Neuronal stem cell (in vitro differentiated cells): ENCODE results near the gene SLC22A3.

ENCODE experiments used
- DNase-seq: peaks from one replicate; pipeline ENCODE4 v3.0.0-alpha.2; 2013; ENCODE audit warnings: low spot score
- H2AFZ ChIP-seq: one replicate; pipeline ENCODE4 v1.6.1; 2013; ENCODE audit warnings: mild to moderate bottlenecking, low read length, inconsistent platforms
- H2AK5ac ChIP-seq: 2 replicates; pipeline ENCODE4 v1.6.1; 2013; ENCODE audit warnings: low read depth, mild to moderate bottlenecking, inconsistent platforms, low read length, moderate library complexity, mixed read lengths
- H2BK120ac ChIP-seq: 2 replicates; pipeline ENCODE4 v1.6.1; 2013; ENCODE audit warnings: low read depth, mild to moderate bottlenecking, inconsistent platforms, low read length, moderate library complexity, mixed read lengths
- H2BK12ac ChIP-seq: one replicate; pipeline ENCODE4 v1.6.1; 2013; ENCODE audit warnings: low read length, inconsistent platforms
- H2BK15ac ChIP-seq: 2 replicates; pipeline ENCODE4 v1.6.1; 2013; ENCODE audit warnings: mild to moderate bottlenecking, low read length, inconsistent platforms, mixed read lengths
- H2BK5ac ChIP-seq: one replicate; pipeline ENCODE4 v1.6.1; 2013; ENCODE audit warnings: inconsistent platforms, mild to moderate bottlenecking, low read length, moderate library complexity
- H3K14ac ChIP-seq: one replicate; pipeline ENCODE4 v1.6.1; 2013; ENCODE audit warnings: low read length, inconsistent platforms
- H3K18ac ChIP-seq: 2 replicates; pipeline ENCODE4 v1.6.1; 2013; ENCODE audit warnings: low read length, inconsistent platforms
- H3K23ac ChIP-seq: 2 replicates; pipeline ENCODE4 v1.6.1; 2013; ENCODE audit warnings: low read depth, mild to moderate bottlenecking, mixed read lengths, low read length, inconsistent platforms; ENCODE audit not compliant: poor library complexity
- H3K27ac ChIP-seq: replicated peaks from 3 replicates; pipeline ENCODE4 v1.5.1; 2013; ENCODE audit warnings: low read length, inconsistent platforms
- H3K27me3 ChIP-seq, 3 experiments: 2 replicates each; pipeline ENCODE4 v1.6.1; 2013; ENCODE audit warnings: low read length in 3 of 3, mild to moderate bottlenecking in 2 of 3, inconsistent platforms in 1 of 3, low read depth in 1 of 3, mixed read lengths in 1 of 3, moderate library complexity in 1 of 3; ENCODE audit not compliant: control insufficient read depth in 3 of 3, insufficient read depth in 3 of 3
- H3K36me3 ChIP-seq, 2 donors: replicated peaks in 1 of 2; 2 replicates each; pipeline ENCODE4 v1.6.1; 2013; ENCODE audit warnings: low read length in 2 of 2; ENCODE audit not compliant: control insufficient read depth in 2 of 2, insufficient read depth in 2 of 2
- H3K4ac ChIP-seq: 2 replicates; pipeline ENCODE4 v1.6.1; 2013; ENCODE audit warnings: inconsistent platforms, mild to moderate bottlenecking, low read length, moderate library complexity
- H3K4me1 ChIP-seq, 2 donors: 1 replicate in 1 of 2; 2 replicates in 1 of 2; pipeline ENCODE4 v1.6.1; 2013; ENCODE audit warnings: low read length in 2 of 2, low read depth in 1 of 2; ENCODE audit not compliant: control insufficient read depth in 2 of 2, insufficient read depth in 1 of 2
- H3K4me2 ChIP-seq: one replicate; pipeline ENCODE4 v1.6.1; 2013; ENCODE audit warnings: mild to moderate bottlenecking, low read length, inconsistent platforms; ENCODE audit not compliant: insufficient read depth, poor library complexity, severe bottlenecking
- H3K4me3 ChIP-seq, 2 donors: 2 replicates each; pipeline ENCODE4 v1.5.1; 2013; ENCODE audit warnings: low read length in 2 of 2, mild to moderate bottlenecking in 2 of 2, inconsistent platforms in 1 of 2, moderate library complexity in 1 of 2
- H3K79me1 ChIP-seq: one replicate; pipeline ENCODE4 v1.6.1; 2013; ENCODE audit warnings: low read depth, mild to moderate bottlenecking, inconsistent platforms, low read length, moderate library complexity
- H3K9ac ChIP-seq: one replicate; pipeline ENCODE4 v1.6.1; 2013; ENCODE audit warnings: mild to moderate bottlenecking, low read depth, low read length, inconsistent platforms; ENCODE audit not compliant: poor library complexity
- H3K9me3 ChIP-seq, 2 donors: replicated peaks in 1 of 2; 2 replicates each; pipeline versions ENCODE3 to v1.6.1; 2013; ENCODE audit warnings: low read length in 2 of 2, mild to moderate bottlenecking in 2 of 2, inconsistent platforms in 1 of 2, low read depth in 1 of 2, mixed read lengths in 1 of 2, moderate library complexity in 1 of 2; ENCODE audit not compliant: control insufficient read depth in 2 of 2, insufficient read depth in 1 of 2
- H4K8ac ChIP-seq: one replicate; pipeline ENCODE4 v1.6.1; 2013; ENCODE audit warnings: low read depth, mild to moderate bottlenecking, inconsistent platforms, low read length, moderate library complexity
- H4K91ac ChIP-seq: one replicate; pipeline ENCODE4 v1.6.1; 2013; ENCODE audit warnings: low read length, low read depth, mild to moderate bottlenecking, inconsistent platforms; ENCODE audit not compliant: poor library complexity
- WGBS, 2 donors: extraction: QIAGEN DNeasy Blood & Tissue Kit; methylation state at CpG; one replicate each; pipeline ENCODE4 v1.1.7; 2013; ENCODE audit warnings: missing lambda C conversion rate in 2 of 2, mixed read lengths in 1 of 2; ENCODE audit not compliant: insufficient read length in 2 of 2, insufficient replicate concordance in 1 of 2; ENCODE audit errors: extremely low coverage in 2 of 2; 5-methylcytosine and 5-hydroxymethylcytosine counted together

Gene SLC22A3

DNA sequence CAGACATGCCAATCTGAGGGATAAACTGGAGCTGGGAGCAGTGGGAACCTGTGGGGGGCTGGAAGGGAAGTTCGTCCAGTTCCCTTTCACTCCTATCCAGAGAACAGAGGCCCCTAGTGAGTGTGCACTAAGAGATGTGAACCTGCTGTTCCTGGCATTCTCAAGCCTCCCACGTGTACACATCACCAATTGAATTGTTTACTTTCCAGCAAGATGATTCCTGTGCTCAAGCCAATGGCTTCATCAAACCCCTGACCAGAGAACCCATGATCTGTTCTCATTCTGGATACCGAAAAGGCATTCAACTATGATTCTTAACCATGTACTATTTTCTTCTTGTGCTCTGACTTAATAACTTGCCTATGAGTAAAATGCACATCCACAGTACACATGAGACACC is 10.2 kb upstream of the SLC22A3 start:
- H3K27me3 ChIP-seq = peaks cover 0 to 16% (median 0%) of the 10 kb centered on the region in 3 experiments
- no peak overlapping the region for H4K91ac ChIP-seq
- H3K4ac ChIP-seq = no peak overlapping the region
- no peak overlapping the region for H2BK15ac ChIP-seq
- no peak overlapping the region for H2AK5ac ChIP-seq
- no peak for DNase-seq
- no peak overlapping the region for H3K9ac ChIP-seq
- H3K14ac ChIP-seq = no peak overlapping the region
- no peaks in the 10 kb centered on the region for H3K4me1 ChIP-seq
- no peak overlapping the region for H3K4me3 ChIP-seq
- H3K36me3 ChIP-seq = no peaks in the 10 kb centered on the region
- no peak overlapping the region for H3K27ac ChIP-seq
- no peak overlapping the region for H2BK120ac ChIP-seq
- no peaks in the 10 kb centered on the region for H3K79me1 ChIP-seq
- H3K23ac ChIP-seq = no peak overlapping the region
- H3K18ac ChIP-seq = no peak overlapping the region
- H2BK5ac ChIP-seq = no peak overlapping the region
- no peaks in the 10 kb centered on the region for H3K9me3 ChIP-seq
- H2AFZ ChIP-seq = no peak overlapping the region
- H3K4me2 ChIP-seq = no peak overlapping the region
- no CpG with 5 or more reads among the region's 3 CpGs for WGBS, 2 donors
- no peak overlapping the region for H4K8ac ChIP-seq
- H2BK12ac ChIP-seq = no peak overlapping the region

DNA sequence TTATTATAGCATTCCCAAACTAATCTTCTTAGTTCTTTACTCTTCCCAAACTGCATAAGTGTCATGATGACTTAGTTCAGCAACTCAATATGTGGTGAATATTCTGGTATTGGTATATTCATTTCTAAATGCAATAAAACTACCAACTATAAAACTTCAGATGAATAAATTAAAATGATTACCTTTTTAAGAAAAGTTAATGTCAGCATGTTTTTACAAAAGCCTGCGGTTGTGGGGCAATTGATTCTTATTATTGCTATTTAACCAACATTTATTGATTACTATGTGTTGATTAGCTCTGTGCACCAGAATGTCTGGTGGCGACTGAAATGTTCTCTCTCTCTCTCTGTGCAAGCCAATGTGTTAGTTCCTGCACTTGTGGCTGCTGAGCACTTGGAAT is 5.0 kb upstream of the SLC22A3 start:
- Histone ChIP-seq H3K27me3 (peaks cover 0 to 50% (median 12%) of the 10 kb centered on the region in 3 experiments), H2BK5ac (no peak overlapping the region), H2AK5ac (no peak overlapping the region), H4K91ac (no peak overlapping the region), H3K14ac (no peak overlapping the region), H3K9ac (no peak overlapping the region), H3K27ac (no peak overlapping the region), H2BK15ac (no peak overlapping the region), H3K4me2 (no peak overlapping the region), H2AFZ (no peak overlapping the region), H3K4me1 (no peaks in the 10 kb centered on the region), H3K4ac (no peak overlapping the region), H3K36me3 (no peaks in the 10 kb centered on the region), H3K79me1 (no peaks in the 10 kb centered on the region), H3K23ac (no peak overlapping the region), H3K18ac (no peak overlapping the region), H3K4me3 (no peak overlapping the region), H2BK12ac (no peak overlapping the region), H3K9me3 (no peaks in the 10 kb centered on the region), H4K8ac (no peak overlapping the region), H2BK120ac (no peak overlapping the region)
- no CpG with 5 or more reads among the region's 2 CpGs for WGBS, 2 donors
- DNase-seq = no peak

DNA sequence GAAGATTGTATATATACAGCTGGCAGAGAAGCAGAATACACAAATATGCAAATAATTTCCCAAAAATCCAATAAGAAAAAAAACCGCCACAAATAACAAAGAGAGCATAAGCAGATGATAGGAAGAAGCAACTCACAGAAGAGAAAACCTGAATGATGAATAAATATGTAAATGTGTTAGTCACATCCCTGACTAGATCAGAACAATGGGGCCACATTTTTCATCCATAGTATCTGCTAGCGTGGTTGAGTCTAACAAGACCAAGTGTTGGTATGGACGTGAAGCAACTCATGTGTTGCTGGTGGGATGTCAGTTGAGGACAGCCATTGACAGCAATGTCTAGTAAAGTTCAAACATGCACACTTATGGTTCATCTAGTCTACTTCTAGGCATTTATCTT is 3.9 kb upstream of the SLC22A3 start:
- no peak overlapping the region for H3K27ac ChIP-seq
- no peak overlapping the region for H2AK5ac ChIP-seq
- no peak overlapping the region for H3K4me3 ChIP-seq
- no peak overlapping the region for H3K9ac ChIP-seq
- no peak overlapping the region for H3K23ac ChIP-seq
- DNase-seq = no peak
- H3K36me3 ChIP-seq = no peaks in the 10 kb centered on the region
- no peak overlapping the region for H3K4ac ChIP-seq
- H4K91ac ChIP-seq = no peak overlapping the region
- peaks cover 0 to 3% of the 10 kb centered on the region in 2 donors for H3K4me1 ChIP-seq
- H3K79me1 ChIP-seq = no peaks in the 10 kb centered on the region
- H2AFZ ChIP-seq = no peak overlapping the region
- no peaks in the 10 kb centered on the region for H3K9me3 ChIP-seq
- no peak overlapping the region for H2BK120ac ChIP-seq
- no peak overlapping the region for H4K8ac ChIP-seq
- no peak overlapping the region for H3K14ac ChIP-seq
- WGBS, 2 donors = no CpG with 5 or more reads among the region's 3 CpGs
- peaks cover 5 to 61% (median 23%) of the 10 kb centered on the region in 3 experiments for H3K27me3 ChIP-seq
- no peak overlapping the region for H2BK15ac ChIP-seq
- H3K18ac ChIP-seq = no peak overlapping the region
- H3K4me2 ChIP-seq = no peak overlapping the region
- no peak overlapping the region for H2BK5ac ChIP-seq
- no peak overlapping the region for H2BK12ac ChIP-seq

GRCh38 chr6:160347259-160348222 is 637 bp upstream of the SLC22A3 start:
- no CpG with 5 or more reads among the region's 74 CpGs for WGBS, 2 donors
- Histone ChIP-seq H3K79me1 (no peaks in the 10 kb centered on the region), H2BK15ac (peak overlapping the region; percentile 51), H3K36me3 (no peaks in the 10 kb centered on the region), H3K18ac (peak overlapping the region; percentile 87), H2BK12ac (no peak overlapping the region), H2AK5ac (no peak overlapping the region), H3K27ac (no peak overlapping the region), H3K4ac (no peak overlapping the region), H3K27me3 (peaks cover 5 to 80% (median 39%) of the 10 kb centered on the region in 3 experiments), H3K4me2 (peak overlapping the region; percentile 98), H2BK120ac (no peak overlapping the region), H3K9ac (no peak overlapping the region), H2AFZ (peak overlapping the region; percentile 89), H4K8ac (no peak overlapping the region), H3K23ac (no peak overlapping the region), H3K9me3 (no peaks in the 10 kb centered on the region), H3K4me1 (peaks cover 0 to 3% of the 10 kb centered on the region in 2 donors), H3K14ac (no peak overlapping the region), H2BK5ac (no peak overlapping the region), H4K91ac (no peak overlapping the region), H3K4me3 (peak overlapping the region in 1 of 2 donors; percentile 81)
- peak; percentile 15 for DNase-seq
